HG03354 (cell line): ENCODE measurements around the gene HPS4.
"Not testable (repeated sequence)": the region's sequence is repeated elsewhere in the genome, so short reads cannot be mapped to it uniquely, and the experiment has no call there.

ENCODE experiments used
- ATAC-seq: cut with Tn5 transposase; IDR thresholded peaks from one replicate; pipeline ENCODE4 v1.9.1; 2021; ENCODE audit warnings: mild to moderate bottlenecking; ENCODE audit not compliant: unreplicated experiment, poor library complexity, severe bottlenecking

The HPS4 gene

GRCh38 chr22:26446808-26447515 is 36.6 kb downstream of the HPS4 start:
- no peak for ATAC-seq

DNA sequence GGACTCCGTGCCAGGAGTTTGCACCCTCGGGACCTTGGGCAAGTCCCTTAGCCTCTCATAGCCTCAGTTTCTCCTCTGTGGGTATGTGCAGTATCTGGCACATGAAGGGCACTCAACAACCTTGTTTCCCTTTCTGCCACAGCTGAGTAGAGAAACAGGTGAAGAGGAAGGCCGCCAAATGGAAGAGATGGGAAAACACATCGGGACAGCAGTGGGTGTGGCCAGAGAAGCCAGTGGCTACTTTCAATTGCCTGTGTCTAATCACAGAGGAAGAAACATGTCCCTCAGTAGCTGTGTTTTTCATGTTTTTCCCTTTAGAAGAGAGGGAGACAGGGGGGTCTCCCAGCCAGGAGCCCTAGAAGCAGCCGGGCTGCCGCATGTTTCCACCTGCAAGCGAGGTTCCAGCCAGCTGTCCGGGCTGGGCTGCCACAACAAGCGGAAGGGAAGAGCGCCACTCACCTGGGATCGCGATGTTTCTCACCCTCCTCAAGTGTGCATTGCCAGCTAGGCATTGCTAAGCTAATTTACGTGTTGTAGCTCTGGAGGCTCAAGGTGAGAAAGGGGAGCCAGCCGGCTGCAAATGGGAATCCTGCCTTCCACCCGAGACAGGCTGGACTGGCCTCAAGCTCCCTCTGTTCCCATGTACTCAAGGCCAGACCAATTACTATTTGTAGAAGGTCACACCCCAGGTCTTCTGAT is 37.9 kb downstream of the HPS4 start:
- no peak for ATAC-seq

DNA sequence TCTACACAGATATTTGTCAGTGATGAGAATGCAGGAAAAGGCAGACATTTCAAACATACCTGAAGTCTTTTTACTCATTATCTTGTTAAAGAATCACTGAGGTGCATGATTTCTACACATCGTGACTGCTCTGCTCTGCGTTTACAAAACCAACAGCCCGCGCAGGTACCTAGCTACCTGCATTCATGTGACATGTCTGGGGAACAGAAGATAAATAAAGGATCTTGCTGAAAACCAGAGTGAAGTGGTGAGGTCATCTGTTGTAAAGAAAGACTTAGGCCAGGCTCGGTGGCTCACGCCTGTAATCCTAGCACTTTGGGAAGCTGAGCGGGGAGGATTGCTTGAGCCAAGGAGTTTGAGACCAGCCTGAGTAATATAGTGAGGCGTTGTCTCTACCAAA is 38.8 kb downstream of the HPS4 start:
- no peak for ATAC-seq

DNA sequence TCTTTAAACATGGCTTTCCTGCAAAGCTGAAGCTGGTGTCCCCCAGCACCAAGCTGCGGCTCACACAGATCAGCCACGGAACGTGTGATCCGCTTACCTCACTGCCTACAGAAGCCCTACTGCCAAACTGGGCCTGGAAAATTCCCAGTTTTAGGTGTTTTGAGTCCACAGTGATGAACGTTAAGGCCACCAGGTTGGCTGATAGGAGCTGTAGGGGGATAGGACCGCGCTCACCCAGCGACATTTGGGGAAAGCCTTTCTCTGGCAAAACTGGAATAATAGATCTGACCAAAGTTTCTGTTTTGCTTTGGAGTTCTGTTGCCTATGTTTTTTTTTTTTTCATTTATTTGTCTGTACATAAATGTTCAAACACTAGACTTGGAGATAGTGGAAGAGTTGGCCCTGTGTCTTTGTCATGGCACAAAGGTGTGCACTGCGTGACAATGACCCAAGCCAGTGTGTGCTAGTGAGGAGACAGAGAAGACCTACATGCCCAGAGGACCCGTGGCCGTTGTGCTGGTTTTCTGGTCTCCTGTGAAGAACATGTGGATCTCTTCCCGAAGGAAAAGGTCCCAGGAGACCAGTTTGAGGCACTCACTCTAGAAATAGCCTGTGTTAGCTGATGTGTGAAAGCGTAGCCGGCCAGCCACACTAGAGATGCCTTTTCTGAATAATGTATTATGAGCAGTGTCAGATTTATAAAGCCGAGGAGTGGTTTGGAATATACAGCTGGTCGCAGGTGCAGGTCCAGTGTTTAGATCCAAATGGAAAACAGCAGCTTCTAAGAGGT is 39.5 kb downstream of the HPS4 start:
- ATAC-seq = no peak

DNA sequence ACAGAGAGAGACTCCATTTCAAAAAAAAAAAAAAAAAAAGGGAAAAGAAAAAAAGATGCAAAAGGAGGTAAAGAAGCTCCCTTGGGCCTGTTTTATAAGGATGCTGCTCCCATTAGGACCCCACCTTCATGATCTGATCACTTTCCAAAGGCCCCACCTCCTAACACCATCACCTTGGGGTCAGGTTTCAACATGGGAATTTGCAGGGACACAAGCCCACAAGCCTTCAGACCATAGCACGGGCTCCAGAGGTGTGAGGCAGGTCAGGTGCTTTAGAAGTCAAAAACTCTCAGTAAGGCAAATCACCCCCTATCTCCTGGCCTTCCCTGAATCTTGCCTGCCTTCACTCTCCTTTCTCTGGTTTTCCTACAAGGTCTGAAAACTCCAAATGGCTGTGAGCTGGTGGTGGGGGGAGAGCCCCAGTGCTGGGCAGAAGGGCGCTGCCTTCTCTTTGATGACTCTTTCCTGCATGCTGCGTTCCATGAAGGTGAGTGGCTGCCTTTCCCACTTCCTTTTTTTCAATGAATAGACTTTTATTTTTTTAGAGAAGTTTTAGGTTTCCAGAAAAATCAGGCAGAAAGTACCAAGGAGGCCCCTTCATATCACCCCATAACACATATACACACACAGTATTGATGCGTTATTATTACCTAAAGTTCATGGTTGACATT is 41.4 kb downstream of the HPS4 start:
- ATAC-seq = no peak

DNA sequence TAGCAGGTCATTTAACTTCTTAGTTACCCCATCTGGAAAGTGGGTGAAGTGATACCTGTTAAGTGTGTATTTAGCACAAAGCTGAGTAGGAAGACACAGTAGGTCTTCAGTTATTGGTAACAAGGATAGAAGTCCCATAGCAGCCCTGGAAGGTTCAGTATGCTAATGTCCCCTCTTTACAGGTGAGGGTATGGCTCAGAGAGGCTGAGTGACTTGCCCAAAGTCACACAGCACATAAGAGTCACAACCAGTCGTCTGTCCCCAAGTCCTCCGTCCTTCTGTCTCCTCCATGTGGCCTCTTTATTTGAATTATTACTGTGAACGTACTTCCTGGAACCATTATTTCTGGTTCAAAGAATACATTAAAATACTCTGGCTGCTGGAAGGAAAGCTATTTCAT is 44.0 kb downstream of the HPS4 start:
- ATAC-seq = no peak

- ATAC-seq = not testable (repeated sequence)
Observed at GRCh38 chr22:26438776-26439175, 44.8 kb downstream of the HPS4 start.

- no peak for ATAC-seq
Observed at GRCh38 chr22:26437694-26438392, 45.7 kb downstream of the HPS4 start.

- ATAC-seq = no peak
Observed at GRCh38 chr22:26436903-26437515, 46.6 kb downstream of the HPS4 start.

DNA sequence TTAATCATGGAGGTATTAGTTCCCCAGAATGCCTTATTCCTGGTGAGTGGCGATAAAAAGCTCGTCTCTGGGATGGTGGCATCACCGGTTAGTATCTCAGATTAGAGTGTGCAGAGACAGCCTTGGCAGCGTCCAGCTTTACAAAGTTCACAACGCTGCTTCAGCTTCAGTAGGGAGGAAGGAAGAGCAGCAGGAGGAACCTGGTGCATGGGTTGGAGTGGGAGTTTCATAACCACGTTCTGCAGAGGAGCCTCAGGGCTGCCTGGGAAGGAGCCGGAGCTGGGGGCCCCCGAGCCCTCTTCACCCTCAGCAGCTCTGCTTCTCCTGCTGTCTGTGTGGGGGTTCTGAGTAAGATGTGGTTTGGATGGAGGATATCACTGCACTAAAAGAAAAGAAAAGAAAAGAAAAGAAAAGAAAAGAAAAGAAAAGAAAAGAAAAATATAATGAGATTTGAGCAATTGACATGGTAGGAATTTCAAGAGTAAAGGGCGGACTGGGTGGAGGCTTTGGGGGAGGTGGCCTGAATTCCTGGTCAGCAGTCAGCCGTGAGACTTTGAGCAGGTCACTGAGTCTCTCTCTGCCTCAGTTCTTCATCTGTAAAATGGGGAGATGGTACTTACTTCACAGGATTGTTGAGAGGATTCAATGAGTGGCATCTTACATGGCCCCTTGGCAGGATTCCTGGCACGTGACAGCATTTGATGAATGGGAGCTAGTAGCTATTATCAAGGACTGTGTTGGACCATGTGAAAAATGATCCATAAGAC is 48.1 kb downstream of the HPS4 start:
- ATAC-seq = no peak

DNA sequence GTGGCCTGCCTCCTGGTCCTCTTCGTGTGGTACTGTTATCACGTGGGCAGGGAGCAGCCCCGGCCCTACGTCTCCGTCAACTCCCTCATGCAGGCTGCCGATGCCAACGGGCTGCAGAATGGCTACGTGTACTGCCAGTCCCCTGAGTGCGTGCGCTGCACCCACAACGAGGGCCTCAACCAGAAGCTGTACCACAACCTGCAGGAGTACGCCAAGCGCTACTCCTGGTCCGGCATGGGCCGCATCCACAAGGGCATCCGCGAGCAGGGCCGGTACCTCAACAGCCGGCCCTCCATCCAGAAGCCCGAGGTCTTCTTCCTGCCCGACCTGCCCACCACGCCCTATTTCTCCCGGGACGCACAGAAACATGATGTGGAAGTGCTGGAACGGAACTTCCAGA is 49.8 kb downstream of the HPS4 start:
- ATAC-seq = no peak

GRCh38 chr22:26432619-26433311 is 50.8 kb downstream of the HPS4 start:
- ATAC-seq = no peak

DNA sequence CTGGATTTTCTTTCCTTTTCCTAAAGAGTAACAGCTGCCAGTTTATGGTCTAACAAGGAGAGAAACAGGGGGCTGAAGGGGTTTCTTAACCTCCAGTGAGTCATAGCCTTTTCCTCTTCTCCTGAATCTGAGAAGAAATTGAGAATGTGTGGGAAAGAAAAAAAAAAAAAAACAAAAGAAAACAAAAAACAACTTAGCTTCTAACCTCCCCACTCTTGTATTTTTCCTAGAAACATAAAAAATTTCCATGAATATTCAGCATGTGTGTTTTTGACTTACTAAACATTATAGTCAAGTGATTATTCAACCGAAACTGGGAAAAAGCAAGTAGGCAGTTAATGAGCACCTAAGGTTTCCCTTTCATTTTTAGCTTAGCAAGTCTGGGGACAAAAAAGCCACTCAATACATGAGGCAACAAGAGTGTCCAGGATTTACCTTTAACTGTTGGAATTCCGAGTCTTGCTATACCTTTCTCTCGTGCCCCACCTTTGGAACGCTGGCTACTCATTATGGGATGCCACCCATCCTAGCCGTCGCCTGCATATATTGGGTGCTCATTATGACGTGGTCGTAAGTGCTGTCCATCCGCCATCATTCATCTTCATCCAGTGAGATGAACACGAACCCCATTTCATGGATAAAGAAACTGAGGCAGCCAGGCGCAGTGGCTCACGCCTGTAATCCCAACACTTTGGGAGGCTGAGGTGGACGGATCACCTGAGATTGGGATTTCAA is 52.2 kb downstream of the HPS4 start:
- no peak for ATAC-seq

- no peak for ATAC-seq
Observed at GRCh38 chr22:26430600-26430999, 53.0 kb downstream of the HPS4 start.

DNA sequence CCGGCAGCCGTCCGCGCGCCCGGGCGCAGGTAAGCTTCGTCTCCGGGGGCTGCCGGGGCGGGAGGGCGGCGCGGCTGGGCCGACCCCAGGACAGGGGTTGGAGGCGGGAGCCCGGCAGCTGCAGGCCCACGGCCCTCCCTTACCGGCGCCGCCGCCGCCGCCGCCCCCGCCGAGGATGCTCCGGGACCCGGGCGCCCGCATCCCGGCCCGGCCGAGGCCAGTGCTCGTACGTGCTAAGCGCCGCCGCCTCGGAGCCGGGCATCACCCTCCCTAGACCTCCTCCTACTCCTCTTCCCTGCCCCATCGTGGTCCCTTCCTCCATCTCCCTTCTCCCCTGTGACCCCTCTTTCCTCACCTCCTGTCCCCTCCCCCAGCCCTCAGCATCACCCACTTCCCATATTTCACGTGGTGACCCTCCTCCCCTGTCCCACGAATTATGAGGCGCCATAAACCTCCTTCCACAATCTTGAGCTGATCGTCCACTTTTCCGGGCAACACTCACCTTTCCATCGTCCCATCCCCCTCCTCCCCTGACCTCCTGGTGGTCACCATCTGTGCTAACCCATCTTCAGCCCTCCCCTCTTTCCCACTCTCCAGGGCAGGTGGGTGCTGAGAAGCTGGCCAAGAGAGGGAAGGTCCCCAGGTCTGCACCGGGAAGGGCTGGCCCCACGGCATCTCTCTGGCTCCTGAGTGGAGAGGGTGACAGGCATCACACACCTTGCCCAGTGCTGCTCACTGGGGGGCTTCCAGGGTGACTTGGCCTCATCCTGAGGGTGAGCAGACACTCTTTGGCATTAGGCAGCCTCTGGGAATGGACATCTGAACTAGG is 53.9 kb downstream of the HPS4 start:
- peak; percentile 8 for ATAC-seq
